Prostate gland (tissue), 2 donors: Measurements from ENCODE around the gene PDE6A.

Source experiments
- CTCF ChIP-seq, 4 experiments: fragments of 200-600 bp in 2 of 4; fragments of 450-650 bp in 2 of 4; sonication (generic) in 2 of 4; IDR thresholded peaks; 1 replicate in 3 of 4; 2 replicates in 1 of 4; pipeline ENCODE4 v1.5.1; 2016 to 2019; ENCODE audit warnings: antibody characterized with exemption in 4 of 4, mild to moderate bottlenecking in 2 of 4, moderate library complexity in 2 of 4
- POLR2A ChIP-seq: fragments of 450-650 bp; IDR thresholded peaks from one replicate; pipeline ENCODE4 v1.6.1; 2016; ENCODE audit warnings: antibody characterized with exemption, mild to moderate bottlenecking

- no peak for TF ChIP-seq POLR2A
- TF ChIP-seq CTCF (IDR thresholded peaks at IDR 0.05): no peak
Measured at GRCh38 chr5:149872351-149873040, 72.1 kb downstream of the PDE6A start.
